Mucosa of rectum (tissue), 2 donors: Measurements from ENCODE around the gene ANKS1A.
"Not testable (repeated sequence)": the region's sequence is repeated elsewhere in the genome, so short reads cannot be mapped to it uniquely, and the experiment has no call there.

ENCODE experiments used
- H3K27ac ChIP-seq, 2 donors: one replicate each; pipeline ENCODE4 v1.7.0; 2013; ENCODE audit warnings: inconsistent platforms in 2 of 2, low read depth in 2 of 2, low read length in 2 of 2
- H3K27me3 ChIP-seq, 2 donors: one replicate each; pipeline ENCODE4 v1.7.0; 2013; ENCODE audit warnings: low read length in 2 of 2; ENCODE audit not compliant: control insufficient read depth in 2 of 2, insufficient read depth in 2 of 2
- H3K36me3 ChIP-seq, 2 donors: one replicate each; pipeline ENCODE4 v1.7.0; 2013; ENCODE audit warnings: low read length in 2 of 2; ENCODE audit not compliant: control insufficient read depth in 2 of 2, insufficient read depth in 2 of 2
- H3K4me1 ChIP-seq, 2 donors: one replicate each; pipeline ENCODE4 v1.7.0; 2013; ENCODE audit warnings: low read length in 2 of 2, mild to moderate bottlenecking in 1 of 2; ENCODE audit not compliant: control insufficient read depth in 2 of 2, insufficient read depth in 2 of 2
- H3K4me3 ChIP-seq, 2 donors: one replicate each; pipeline ENCODE4 v1.7.0; 2013; ENCODE audit warnings: low read length in 2 of 2
- H3K9ac ChIP-seq, 2 donors: one replicate each; pipeline ENCODE4 v1.7.0; 2013; ENCODE audit warnings: low read length in 2 of 2, low read depth in 1 of 2, mild to moderate bottlenecking in 1 of 2
- H3K9me3 ChIP-seq, 2 donors: one replicate each; pipeline ENCODE4 v1.7.0; 2013; ENCODE audit warnings: low read length in 2 of 2; ENCODE audit not compliant: control insufficient read depth in 2 of 2
- donor health status: healthy.
- donor health status: Normal muscosa, but diverticular disease.

Gene ANKS1A

DNA sequence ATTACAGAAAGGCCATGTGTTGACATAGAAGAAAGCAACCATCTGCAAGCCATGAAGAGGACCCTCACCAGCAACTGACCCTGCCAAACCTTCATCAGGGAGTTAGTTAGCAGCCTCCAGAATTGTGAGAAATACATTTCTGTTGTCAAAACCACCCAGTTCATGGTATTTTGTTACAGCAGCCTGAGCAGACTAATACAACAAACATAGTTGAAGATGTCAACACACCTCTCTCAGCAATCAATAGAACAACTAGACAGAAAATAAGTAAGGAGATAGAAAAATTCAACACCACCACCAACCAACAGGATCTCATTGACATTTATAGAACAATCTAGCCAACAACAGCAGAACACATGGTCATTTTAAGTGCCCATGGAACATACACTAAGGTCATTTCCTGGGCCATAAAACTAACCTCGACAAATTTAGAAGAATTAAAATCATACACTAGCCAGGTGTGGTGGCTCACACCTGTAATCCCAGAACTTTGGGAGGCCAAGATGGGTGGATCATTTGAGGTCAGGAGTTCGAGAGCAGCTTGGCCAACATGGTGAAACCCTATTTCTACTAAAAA, 219.3 kb downstream of the ANKS1A start:
- peaks cover 0 to 6% of the 10 kb centered on the region in 2 donors for H3K4me1 ChIP-seq
- peak overlapping the region; percentile 42 to 52 for H3K27ac ChIP-seq
- no peaks in the 10 kb centered on the region for H3K9me3 ChIP-seq

DNA sequence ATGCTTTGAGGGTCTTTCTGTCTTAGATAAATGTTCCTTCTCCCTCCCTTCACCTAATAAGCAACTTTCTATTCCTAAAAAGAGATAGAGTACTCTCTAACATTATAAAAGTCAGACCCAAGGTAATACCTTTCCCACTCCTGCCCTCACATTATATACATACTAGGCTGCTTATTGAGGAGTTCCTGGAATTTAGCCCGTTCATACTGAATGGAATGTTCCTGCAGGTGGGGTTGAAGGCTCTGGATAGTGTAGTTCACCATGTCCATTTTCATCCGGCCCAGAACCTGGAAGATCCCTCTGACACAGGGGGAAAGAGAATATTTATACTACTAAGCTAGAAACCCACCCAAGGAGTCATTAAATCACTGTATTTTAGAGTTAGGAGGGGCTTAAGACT, 231.7 kb downstream of the ANKS1A start:
- Histone ChIP-seq H3K36me3 (no peaks in the 10 kb centered on the region), H3K4me3 (no peak overlapping the region), H3K9ac (no peak overlapping the region), H3K27ac (no peak overlapping the region), H3K27me3 (no peaks in the 10 kb centered on the region), H3K9me3 (no peaks in the 10 kb centered on the region), H3K4me1 (no peaks in the 10 kb centered on the region)

More for the DNA sequence above, 219.3 kb downstream of the ANKS1A start:
- Histone ChIP-seq H3K27me3 (no peaks in the 10 kb centered on the region), H3K36me3 (no peaks in the 10 kb centered on the region), H3K4me3 (no peak overlapping the region), H3K9ac (no peak overlapping the region)

DNA sequence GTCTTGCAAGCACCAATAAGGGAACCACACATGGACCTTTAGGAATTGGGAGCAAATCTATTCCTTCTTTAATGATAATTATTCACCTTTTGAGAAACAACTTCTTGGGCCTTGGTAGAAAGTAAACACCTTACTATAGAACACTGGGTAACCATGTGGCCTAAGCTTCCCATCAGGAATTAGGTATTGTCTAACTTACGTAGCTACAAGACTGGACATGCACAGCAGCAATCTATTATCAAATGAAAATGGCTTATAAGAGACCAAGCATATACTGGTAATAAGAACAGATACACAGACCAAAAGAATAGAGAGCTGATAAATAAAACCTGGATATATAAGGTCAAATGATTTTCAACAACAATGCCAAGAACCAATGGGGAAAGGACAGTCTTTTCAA, 235.3 kb downstream of the ANKS1A start:
- Histone ChIP-seq H3K4me1 (no peaks in the 10 kb centered on the region), H3K36me3 (no peaks in the 10 kb centered on the region), H3K9me3 (no peaks in the 10 kb centered on the region), H3K4me3 (no peak overlapping the region), H3K27ac (no peak overlapping the region), H3K9ac (no peak overlapping the region), H3K27me3 (peaks cover 0 to 2% of the 10 kb centered on the region in 2 donors)

- Histone ChIP-seq H3K4me3 (no peak overlapping the region), H3K9ac (no peak overlapping the region), H3K27me3 (peaks cover 0 to 2% of the 10 kb centered on the region in 2 donors), H3K36me3 (no peaks in the 10 kb centered on the region), H3K9me3 (no peaks in the 10 kb centered on the region), H3K4me1 (no peaks in the 10 kb centered on the region), H3K27ac (no peak overlapping the region)
Observed at GRCh38 chr6:35128042-35128441, 239.0 kb downstream of the ANKS1A start.

GRCh38 chr6:35128496-35128895, 239.4 kb downstream of the ANKS1A start:
- H3K36me3 ChIP-seq: no peaks in the 10 kb centered on the region
- H3K9me3 ChIP-seq: no peaks in the 10 kb centered on the region
- H3K27ac ChIP-seq: no peak overlapping the region
- H3K4me3 ChIP-seq: no peak overlapping the region
- H3K9ac ChIP-seq: no peak overlapping the region
- peaks cover 0 to 2% of the 10 kb centered on the region in 2 donors for H3K27me3 ChIP-seq
- no peaks in the 10 kb centered on the region for H3K4me1 ChIP-seq

DNA sequence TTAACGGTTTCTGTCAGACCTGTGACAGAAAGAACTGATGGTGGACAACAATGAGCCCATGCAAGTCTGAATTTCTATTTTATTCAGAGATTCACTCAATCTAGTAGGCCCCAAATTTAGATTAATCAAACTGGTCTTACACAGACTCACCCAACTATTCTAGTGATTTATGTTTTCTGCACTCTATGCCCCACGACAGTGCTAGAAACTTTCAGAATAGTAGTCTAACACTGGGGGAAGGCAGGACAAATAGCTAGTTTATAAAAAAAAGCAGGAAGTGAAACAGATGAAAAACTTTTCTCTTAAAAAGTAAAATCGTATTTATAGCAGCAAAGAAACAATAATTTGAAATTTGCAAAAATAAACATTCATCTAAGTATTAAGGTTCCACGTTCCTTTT, 247.1 kb downstream of the ANKS1A start:
- Histone ChIP-seq H3K4me3 (no peak overlapping the region), H3K9me3 (no peaks in the 10 kb centered on the region), H3K36me3 (no peaks in the 10 kb centered on the region), H3K4me1 (peaks cover under 1 to 5% of the 10 kb centered on the region in 2 donors), H3K27me3 (no peaks in the 10 kb centered on the region), H3K9ac (no peak overlapping the region), H3K27ac (no peak overlapping the region)

DNA sequence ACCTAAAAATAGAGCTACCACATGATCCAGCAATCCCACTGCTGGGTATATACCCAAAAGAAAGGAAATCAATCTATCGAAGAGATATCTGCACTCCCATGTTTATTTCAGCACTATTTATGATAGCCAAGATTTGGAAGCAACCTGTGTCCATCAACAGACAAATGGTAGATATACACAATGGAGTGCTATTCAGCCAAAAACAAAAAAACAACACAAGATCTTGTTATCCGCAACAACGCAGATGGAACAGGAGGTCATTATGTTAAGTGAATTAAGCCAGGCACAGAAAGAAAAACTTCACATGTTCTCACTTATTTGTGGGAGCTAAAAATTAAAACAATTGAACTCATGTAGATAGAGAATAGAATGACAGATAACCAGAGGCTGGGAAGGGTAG, 249.1 kb downstream of the ANKS1A start:
- not testable (repeated sequence) for H3K4me3 ChIP-seq, H3K4me1 ChIP-seq, H3K9ac ChIP-seq, H3K9me3 ChIP-seq, H3K27me3 ChIP-seq, H3K27ac ChIP-seq, H3K36me3 ChIP-seq

GRCh38 chr6:35139470-35139869, 250.4 kb downstream of the ANKS1A start:
- no peaks in the 10 kb centered on the region for H3K9me3 ChIP-seq
- H3K27ac ChIP-seq: no peak overlapping the region
- H3K9ac ChIP-seq: no peak overlapping the region
- peaks cover 5% of the 10 kb centered on the region in 2 donors for H3K4me1 ChIP-seq
- H3K4me3 ChIP-seq: no peak overlapping the region
- H3K27me3 ChIP-seq: no peaks in the 10 kb centered on the region
- H3K36me3 ChIP-seq: no peaks in the 10 kb centered on the region

- no peaks in the 10 kb centered on the region for H3K36me3 ChIP-seq
- no peak overlapping the region for H3K27ac ChIP-seq
- no peak overlapping the region for H3K9ac ChIP-seq
- no peaks in the 10 kb centered on the region for H3K9me3 ChIP-seq
- peaks cover 5% of the 10 kb centered on the region in 2 donors for H3K4me1 ChIP-seq
- H3K27me3 ChIP-seq: no peaks in the 10 kb centered on the region
- H3K4me3 ChIP-seq: no peak overlapping the region
Observed at GRCh38 chr6:35139924-35140638, 251.0 kb downstream of the ANKS1A start.

- H3K9ac ChIP-seq: no peak overlapping the region
Observed at GRCh38 chr6:35140639-35141006, 251.6 kb downstream of the ANKS1A start.

More at GRCh38 chr6:35140639-35141006, 251.6 kb downstream of the ANKS1A start:
- no peaks in the 10 kb centered on the region for H3K9me3 ChIP-seq
- no peak overlapping the region for H3K27ac ChIP-seq
- H3K27me3 ChIP-seq: no peaks in the 10 kb centered on the region
- H3K36me3 ChIP-seq: no peaks in the 10 kb centered on the region
- no peak overlapping the region for H3K4me3 ChIP-seq
- H3K4me1 ChIP-seq: peaks cover 5% of the 10 kb centered on the region in 2 donors
